ENCODE results near the gene MROH2B. TPM values are rescaled to one million over a fixed set of nuclear protein-coding genes. Genes with fewer than 3 reads are reported as not detected.

Gene MROH2B
- total RNA-seq, 6 donors from 2014 or later, result not detected

- 9 to 17% methylated on average over 2 of the region's 2 CpGs for WGBS, 2 donors
- no peaks in the 10 kb centered on the region for H3K27me3 ChIP-seq
- peak in 1 of 2 donors; percentile 49 for DNase-seq
- ATAC-seq (ENCODE audit: low FRiP score in 2 of 2), result peak; percentile 85 to 86
- TF ChIP-seq POLR2A (IDR thresholded peaks at IDR 0.05) (no peak), POLR2AphosphoS5 (IDR thresholded peaks at IDR 0.05) (peak; percentile 45 to 59), EP300 (IDR thresholded peaks at IDR 0.05) (peak in 2 of 4 donors; percentile 55 to 76), CTCF (IDR thresholded peaks at IDR 0.05) (no peak)
- H3K27ac ChIP-seq, result peak overlapping the region; percentile 13 to 79 (median 61)
- H3K4me1 ChIP-seq, result peaks cover 0 to 16% (median 1%) of the 10 kb centered on the region in 4 donors
- H3K4me3 ChIP-seq, result no peak overlapping the region
- no peaks in the 10 kb centered on the region for H3K9me3 ChIP-seq
- no peaks in the 10 kb centered on the region for H3K36me3 ChIP-seq
These were observed 79.8 kb downstream of the MROH2B start for GRCh38 chr5:40991168-40991980.

GRCh38 chr5:40988746-40989510, 82.2 kb downstream of the MROH2B start:
- Histone ChIP-seq H3K4me1 (peaks cover 0 to 16% (median 1%) of the 10 kb centered on the region in 4 donors), H3K36me3 (no peaks in the 10 kb centered on the region), H3K27ac (no peak overlapping the region), H3K4me3 (no peak overlapping the region), H3K27me3 (no peaks in the 10 kb centered on the region), H3K9me3 (no peaks in the 10 kb centered on the region)
- 92 to 93% methylated on average over 8 of the region's 8 CpGs for WGBS, 2 donors
- TF ChIP-seq EP300 (IDR thresholded peaks at IDR 0.05), result no peak
- TF ChIP-seq POLR2AphosphoS5 (IDR thresholded peaks at IDR 0.05), result no peak
- TF ChIP-seq POLR2A (IDR thresholded peaks at IDR 0.05), result no peak
- TF ChIP-seq CTCF (IDR thresholded peaks at IDR 0.05), result no peak
- DNase-seq (no peak), ATAC-seq (ENCODE audit: low FRiP score in 2 of 2) (no peak)

GRCh38 chr5:40987349-40987748, 83.8 kb downstream of the MROH2B start:
- Histone ChIP-seq H3K36me3 (no peaks in the 10 kb centered on the region), H3K27me3 (no peaks in the 10 kb centered on the region), H3K9me3 (no peaks in the 10 kb centered on the region), H3K4me1 (peaks cover 0 to 16% (median 1%) of the 10 kb centered on the region in 4 donors), H3K27ac (no peak overlapping the region), H3K4me3 (no peak overlapping the region)
- no peak for DNase-seq
- ATAC-seq (ENCODE audit: low FRiP score in 2 of 2), result no peak
- TF ChIP-seq POLR2AphosphoS5 (IDR thresholded peaks at IDR 0.05) (no peak), EP300 (IDR thresholded peaks at IDR 0.05) (no peak), POLR2A (IDR thresholded peaks at IDR 0.05) (no peak), CTCF (IDR thresholded peaks at IDR 0.05) (no peak)

GRCh38 chr5:40986666-40987065, 84.5 kb downstream of the MROH2B start:
- TF ChIP-seq POLR2A (IDR thresholded peaks at IDR 0.05) (no peak), EP300 (IDR thresholded peaks at IDR 0.05) (no peak), POLR2AphosphoS5 (IDR thresholded peaks at IDR 0.05) (no peak), CTCF (IDR thresholded peaks at IDR 0.05) (no peak)
- WGBS, 2 donors, result 66 to 88% methylated on average over 3 of the region's 3 CpGs
- no peak overlapping the region for H3K4me3 ChIP-seq
- no peaks in the 10 kb centered on the region for H3K9me3 ChIP-seq
- H3K4me1 ChIP-seq, result peaks cover 0 to 10% (median 0%) of the 10 kb centered on the region in 4 donors
- H3K27me3 ChIP-seq, result no peaks in the 10 kb centered on the region
- ATAC-seq (ENCODE audit: low FRiP score in 2 of 2) (no peak), DNase-seq (no peak)
- no peak overlapping the region for H3K27ac ChIP-seq
- no peaks in the 10 kb centered on the region for H3K36me3 ChIP-seq

Measured in upper lobe of left lung (tissue), 6 donors.